Cerebellar cortex (tissue), 1 donor: ENCODE results near the gene PSG6.
A peak's percentile ranks its signal among the peaks of the same experiment; 100 is the strongest.
"Not testable (repeated sequence)": the region's sequence is repeated elsewhere in the genome, so short reads cannot be mapped to it uniquely, and the experiment has no call there.

ENCODE experiments used
- DNase-seq: peaks from one replicate; pipeline ENCODE4 v3.0.0-alpha.2; 2015; ENCODE audit warnings: low spot score

The PSG6 gene

DNA sequence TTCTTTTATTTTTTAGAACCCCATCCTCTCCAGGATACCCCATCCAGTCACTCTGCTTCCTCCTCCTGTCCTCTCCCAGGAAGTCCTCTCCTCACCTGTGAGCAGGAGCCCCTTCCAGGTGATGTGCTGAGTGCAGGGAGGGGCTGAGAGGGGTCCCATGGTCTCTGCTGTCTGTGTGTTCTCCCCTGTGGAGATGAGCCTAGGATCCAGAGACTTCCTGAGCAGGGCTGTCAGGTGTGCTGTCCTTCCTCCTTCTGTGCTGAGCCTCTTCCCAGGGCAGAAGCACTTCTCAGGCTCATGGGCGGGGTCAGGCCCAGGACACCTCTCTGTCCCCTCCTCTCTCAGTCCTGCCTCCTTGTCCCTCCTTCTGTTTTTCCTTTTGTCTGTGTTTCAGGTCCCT lies at the start of gene PSG6:
TSS of gene PSG6 (minus strand) at position 261 of the 400 bp plus-strand sequence. CDS start at position 159, 102 bp downstream.
- DNase-seq, result not testable (repeated sequence)

DNA sequence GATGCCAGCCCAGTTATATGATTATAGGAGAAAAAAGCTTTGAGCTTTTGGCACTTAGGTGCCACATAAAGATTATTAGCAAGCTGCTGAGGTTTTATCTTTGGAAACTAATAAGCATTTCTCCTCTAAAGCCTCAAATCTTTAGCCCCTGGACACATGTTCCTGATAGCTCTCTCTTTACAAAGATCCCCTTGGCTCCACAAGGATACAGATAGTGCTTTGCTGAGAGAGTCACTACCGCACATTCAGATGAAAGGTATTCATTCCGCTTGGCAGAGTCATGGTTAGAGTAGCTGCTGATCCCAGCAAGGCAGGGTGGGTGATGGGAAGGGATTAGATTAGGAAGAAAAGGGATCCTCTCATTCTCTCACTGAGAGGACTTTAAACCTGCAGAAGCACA lies 47.5 kb upstream of the PSG6 start:
- no peak for DNase-seq

DNA sequence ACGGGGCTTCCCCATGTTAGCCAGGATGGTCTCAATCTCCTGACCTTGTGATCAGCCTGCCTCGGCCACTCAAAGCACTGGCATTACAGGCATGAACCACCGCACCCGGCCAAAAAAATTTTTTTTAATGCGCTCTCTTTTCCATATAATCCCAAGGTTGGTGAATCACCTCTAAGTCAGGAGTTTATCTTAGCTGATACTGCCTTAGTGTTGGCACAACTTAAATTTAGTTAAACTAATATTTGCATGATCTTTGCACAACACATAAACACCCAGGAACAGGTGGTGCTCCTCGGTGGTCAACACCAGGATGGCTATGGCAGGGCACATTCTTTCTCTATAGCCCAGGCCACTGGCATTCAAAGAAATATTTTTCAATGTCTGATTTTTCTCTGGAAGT lies 43.4 kb upstream of the PSG6 start:
- no peak for DNase-seq

GRCh38 chr19:42952126-42952525 lies 34.4 kb upstream of the PSG6 start:
- DNase-seq, result not testable (repeated sequence)

- DNase-seq, result not testable (repeated sequence)
These were observed 33.8 kb upstream of the PSG6 start for GRCh38 chr19:42951476-42951875.

DNA sequence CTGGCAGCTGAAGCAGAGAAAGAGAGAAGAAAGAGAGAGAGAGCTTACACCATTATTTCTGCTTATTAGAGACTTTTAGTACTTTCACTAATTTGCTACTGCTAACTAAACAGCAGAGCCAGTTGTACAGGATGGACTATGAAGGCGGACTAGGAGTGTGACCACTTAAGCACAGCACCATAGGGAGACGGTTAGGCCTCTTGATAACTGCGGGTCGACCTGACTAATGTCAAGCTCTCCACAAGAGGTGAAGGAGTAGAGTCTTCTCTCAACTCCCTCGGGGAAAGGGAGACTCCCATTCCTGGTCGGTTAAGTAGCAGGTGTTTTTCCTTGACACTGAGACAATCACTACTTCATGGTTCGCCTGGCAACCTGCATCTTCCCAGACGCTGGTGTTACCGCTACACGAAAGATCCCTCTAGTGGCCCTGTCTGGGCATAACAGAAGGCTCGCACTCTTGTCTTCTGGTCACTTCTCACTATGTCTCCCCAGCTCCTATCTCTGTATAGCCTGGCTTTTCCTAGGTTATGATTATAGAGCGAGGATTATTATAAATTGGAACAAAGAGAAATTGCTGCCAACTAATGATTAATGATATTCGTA lies 24.6 kb upstream of the PSG6 start:
- no peak for DNase-seq

GRCh38 chr19:42937107-42937506 lies 19.4 kb upstream of the PSG6 start, which contains the start of gene PSG7:
TSS of gene PSG7 (minus strand) at chr19:42937207. CDS start at chr19:42937076, 131 bp downstream.
- not testable (repeated sequence) for DNase-seq

GRCh38 chr19:42934726-42935125 lies 17.0 kb upstream of the PSG6 start:
- not testable (repeated sequence) for DNase-seq

DNA sequence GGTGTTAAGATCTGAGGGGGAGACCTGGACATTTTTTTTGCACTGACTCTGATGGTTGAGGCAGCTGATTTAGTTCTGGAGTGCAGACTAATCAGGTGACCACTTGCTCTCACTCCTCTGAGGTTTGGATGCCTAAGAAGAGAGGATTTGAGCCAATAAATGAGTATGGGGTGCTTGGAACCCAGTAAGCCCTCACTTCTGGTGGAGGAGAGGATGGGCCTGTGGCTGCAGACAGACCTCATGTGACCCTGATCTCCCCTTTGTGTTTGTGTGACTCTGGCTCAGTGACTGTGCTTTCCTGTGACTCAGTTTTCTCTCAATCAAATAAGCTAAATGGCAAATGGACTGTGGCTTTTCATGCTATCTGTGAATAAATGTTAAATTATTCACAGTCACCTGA lies 16.5 kb upstream of the PSG6 start:
- peak; percentile 53 for DNase-seq

DNA sequence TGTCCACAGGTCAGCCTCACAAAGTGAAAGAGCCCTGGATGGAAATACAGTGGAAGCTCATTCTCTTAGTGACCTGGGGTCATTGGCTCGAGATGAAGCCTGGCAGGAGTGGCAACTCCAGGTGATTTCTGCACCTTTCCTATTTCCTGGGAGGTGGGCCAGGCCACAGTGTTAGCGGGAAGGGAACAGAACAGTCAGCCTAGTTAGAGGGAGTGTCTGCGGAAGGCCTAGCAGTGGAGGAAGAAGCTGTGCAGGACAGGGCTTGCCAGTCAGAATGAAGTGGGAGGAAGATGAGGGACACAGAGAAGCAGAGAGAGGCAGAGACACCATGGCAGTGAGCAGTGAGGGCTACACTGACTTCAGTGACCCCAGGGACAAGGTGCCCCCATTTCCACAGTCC lies 15.7 kb upstream of the PSG6 start:
- peak; percentile 61 for DNase-seq

- DNase-seq, result peak; percentile 89
These were observed 14.9 kb upstream of the PSG6 start for GRCh38 chr19:42932485-42933101.

GRCh38 chr19:42930214-42930613 lies 12.5 kb upstream of the PSG6 start:
- peak; percentile 68 for DNase-seq

DNA sequence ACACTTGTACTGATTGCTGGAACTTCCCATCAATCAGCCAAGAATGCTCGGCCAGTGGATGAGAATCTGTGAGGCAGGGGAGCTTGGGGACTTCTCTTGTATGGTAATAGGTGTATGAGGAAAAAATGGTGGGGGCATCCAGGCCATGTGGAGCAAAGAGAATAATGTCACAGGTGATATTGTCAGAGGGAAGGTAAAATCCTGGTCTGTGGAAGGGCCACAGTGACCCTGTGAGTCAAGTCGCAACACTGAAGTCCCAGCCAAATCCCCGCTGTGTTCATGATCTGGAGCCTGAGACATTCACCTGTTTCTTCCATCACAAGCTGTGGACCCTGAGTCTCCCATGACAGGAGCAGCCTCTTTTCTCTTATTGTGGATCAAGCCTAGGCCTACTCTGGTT lies 11.2 kb upstream of the PSG6 start:
- DNase-seq, result no peak

DNA sequence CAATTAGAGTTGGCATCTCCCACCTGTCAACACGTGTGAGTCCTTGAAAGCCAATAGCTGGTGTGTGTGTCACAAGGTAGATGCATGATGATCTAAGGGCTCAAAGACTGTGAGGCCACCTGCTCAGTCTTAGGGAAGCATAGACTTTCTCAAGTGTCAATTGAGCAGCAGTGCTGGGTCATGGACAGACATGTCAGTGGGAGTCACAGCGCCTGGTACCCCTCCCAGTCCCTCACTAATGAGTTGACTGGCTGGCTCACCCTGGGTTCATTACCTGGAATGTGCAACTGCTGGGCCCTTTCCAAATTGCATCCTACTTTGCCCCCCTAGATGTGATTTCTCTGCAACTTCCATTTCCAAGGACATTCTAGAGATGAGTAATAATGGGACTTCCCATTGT lies 9.1 kb upstream of the PSG6 start:
- DNase-seq, result no peak

GRCh38 chr19:42923106-42923505 lies 5.4 kb upstream of the PSG6 start:
- DNase-seq, result peak; percentile 64

DNA sequence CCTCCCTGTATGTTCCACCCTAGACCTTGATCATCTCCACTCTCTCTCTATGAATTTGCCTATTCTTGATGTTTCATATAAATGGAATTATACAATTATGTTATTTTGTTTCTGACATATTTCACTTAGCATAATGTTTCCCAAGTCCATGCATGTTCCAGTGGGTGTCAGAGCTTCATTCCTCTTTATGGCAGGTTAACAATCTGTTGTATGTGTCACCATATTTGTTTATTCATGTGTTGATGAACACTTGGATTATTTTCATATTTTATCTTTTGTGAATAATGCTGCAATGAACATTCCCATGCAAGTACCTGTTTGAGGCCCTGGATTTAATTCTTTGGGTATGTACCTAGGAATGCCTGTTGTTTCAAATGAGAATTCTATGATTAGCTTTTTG lies 3.3 kb upstream of the PSG6 start:
- not testable (repeated sequence) for DNase-seq

DNA sequence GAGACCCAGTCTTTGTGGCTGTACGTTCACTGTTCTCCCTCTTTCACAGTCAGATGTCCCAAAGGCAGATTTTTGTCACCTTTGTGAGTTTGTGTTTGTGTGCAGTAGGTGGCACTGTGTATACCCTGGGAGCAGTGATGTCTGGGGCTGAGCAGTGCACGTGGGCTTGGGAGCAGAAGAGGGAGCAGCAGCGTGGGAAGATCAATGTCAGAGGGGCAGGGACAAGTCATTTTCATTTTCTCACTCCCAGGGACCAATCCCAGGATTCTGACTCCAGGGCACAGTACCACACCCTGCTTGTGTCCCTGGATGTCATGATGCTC lies 2.0 kb upstream of the PSG6 start:
- peak; percentile 73 for DNase-seq

GRCh38 chr19:42919070-42919756 lies 1.5 kb upstream of the PSG6 start:
- not testable (repeated sequence) for DNase-seq

DNA sequence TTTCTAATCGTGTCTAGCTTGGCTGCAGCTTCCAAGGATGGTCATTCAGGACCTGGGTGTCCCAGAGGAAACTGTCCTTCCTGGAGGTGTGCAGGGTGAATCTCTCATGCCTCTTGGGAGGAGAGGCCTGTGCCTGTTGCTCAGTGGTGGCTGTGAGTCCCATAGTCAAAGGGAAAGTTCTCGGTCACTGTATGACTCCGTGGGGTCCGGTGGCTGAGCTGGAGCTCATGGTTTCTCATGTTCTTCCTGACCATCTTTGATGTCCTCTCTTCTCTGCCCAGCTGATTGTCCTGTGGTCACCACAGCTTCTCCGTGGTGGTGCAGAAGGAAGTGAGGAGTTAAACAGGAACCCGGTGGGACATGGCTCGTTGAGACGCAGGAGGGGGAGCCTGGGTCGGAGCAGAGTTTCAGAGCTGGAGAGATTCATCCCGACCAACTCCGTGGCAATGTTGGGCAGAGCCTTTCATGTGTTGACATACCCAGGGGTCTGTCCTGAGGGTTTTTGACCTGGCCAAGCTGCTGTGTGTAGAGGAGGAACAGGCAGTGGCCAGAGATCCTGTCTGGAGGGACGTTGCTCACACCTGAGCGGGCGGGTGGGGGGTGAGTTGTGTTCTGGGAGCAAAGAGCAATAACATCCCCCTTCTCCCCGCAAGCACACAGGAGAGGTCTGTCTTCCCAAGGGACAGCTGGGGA lies 829 bp upstream of the PSG6 start:
- not testable (repeated sequence) for DNase-seq

DNA sequence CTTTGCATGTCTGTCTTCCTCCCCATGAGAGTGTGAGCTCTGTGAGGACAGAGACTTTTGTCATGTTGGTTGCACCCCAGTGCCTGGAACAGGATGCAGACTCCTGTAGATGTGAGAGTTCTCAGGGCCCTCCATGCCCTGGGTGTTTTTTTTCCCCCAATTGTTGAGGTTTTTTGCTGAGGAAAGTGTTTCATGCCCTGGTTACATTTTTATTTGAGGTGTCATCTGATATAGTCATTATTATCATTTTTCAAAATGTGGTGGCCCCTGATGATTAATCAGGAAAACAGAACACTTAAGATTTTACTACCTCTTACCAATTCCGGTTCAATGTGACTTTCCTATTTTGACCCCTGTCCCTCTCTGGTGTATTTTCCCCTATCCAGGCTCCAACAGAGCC lies 763 bp downstream of the PSG6 start:
- not testable (repeated sequence) for DNase-seq

DNA sequence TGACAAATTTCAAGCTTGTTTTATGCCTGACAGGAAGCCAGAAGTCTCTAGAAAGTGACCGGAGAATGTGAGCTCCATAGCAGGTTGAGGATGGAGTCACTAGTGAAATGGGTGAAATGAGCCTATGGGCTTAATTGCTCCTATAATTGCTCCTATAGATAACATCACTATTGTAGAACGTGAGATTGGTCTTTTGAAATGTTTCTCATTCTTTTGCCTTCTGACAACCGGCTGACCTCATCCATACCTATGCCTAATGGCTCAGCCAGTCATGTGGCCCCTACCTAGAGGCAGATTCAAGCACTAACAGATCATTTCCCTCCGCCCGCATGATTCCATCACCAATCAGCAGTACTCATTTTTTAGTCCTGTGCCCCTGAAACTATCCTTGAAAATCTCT lies 4.2 kb downstream of the PSG6 start:
- peak; percentile 73 for DNase-seq

GRCh38 chr19:42912941-42913340 lies 4.8 kb downstream of the PSG6 start:
- DNase-seq, result not testable (repeated sequence)

DNA sequence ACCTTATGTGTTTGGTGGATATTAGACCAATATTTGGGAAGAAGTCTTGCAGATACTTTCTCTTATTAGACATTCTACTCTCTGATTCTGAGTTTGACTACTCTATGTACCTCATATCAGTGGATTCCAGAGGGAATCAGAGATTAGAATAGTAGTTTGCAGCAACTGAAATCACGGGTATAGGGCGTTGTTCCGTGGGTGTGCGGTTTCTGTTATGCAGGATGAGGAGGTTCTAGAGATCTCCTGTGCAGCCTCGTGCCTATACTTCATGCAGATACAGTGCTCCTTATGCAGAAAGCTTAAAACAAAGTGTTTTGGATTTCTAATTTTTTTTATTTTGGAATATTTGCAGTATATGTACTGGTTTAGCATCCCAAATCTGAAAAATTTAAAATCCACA lies 6.0 kb downstream of the PSG6 start:
- not testable (repeated sequence) for DNase-seq
